CD1c-positive myeloid dendritic cell (primary cell): ENCODE measurements around the gene GIN1.

Experiments
- DNase-seq: peaks from one replicate; pipeline ENCODE4 v3.0.0-alpha.2; 2016; ENCODE audit errors: extremely low spot score

Gene GIN1

DNA sequence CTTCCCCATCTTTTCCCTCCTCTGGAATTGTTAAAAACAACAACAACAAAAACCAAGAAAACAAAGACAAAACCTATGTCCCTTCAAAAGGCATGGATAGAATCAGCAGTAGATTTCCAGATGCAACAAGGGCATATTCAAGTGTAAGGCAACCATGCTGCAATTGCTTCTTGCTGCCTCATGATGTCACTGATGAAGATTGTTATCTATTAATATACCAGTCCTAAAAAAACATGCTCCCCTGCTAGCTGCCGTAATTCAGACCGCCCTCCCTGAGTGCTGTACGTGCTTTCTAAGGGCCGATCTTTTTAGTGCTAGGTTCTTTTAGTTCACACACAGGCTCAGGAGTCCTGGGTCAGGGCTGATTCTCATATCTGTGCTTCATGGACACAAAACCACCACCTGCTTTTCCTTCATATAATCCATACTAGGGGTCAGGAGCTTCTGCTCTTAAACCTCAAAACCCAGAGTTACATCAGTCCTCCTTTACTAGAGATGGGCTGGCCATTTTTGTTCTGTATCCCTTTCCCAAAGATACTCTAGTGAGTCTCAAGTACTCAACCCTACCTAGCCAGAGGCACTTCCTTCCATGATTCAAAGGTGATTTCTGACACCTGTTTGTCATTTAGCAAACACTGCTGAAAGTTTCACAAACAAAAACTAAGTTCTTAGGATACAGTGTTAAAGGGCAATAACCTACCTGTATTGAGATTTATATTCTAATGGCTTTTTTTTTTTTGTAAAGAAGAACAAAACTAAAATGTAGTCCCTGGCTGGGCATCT, 82.1 kb downstream of the GIN1 start:
- DNase-seq: no peak

DNA sequence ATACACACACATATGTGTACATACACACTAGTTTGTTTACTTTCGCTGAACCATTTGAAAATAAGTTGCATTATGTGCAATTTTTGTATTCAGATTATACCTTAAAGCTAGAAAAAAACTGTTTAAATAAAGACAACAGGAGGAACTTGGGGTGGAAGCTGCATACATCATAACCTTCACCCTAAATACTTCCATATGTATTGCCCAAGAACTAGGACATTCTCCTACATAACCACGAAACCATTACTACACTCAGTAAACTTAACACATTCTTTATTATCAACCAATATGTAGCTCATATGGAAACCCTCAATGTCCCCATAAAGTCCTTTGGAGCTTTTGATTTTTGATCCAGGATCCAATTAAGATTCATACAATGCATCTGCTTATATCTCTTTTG, 83.3 kb downstream of the GIN1 start:
- DNase-seq: no peak
